HCT116 (cell line): Measurements from ENCODE around the gene MAP2K6. TPM values are rescaled to one million over a fixed set of nuclear protein-coding genes. Genes with fewer than 3 reads are reported as not detected.

Experiments used
- ATAC-seq: fragments of 200-7000 bp; cut with Tn5 transposase; 2 replicates; pipeline ENCODE4 v1.9.1; 2020; ENCODE audit warnings: mild to moderate bottlenecking, moderate library complexity
- BruUV-seq: library from RNA; stranded (reverse); fragments of 400-500 nt; replicated peaks from 2 replicates; lab custom pipeline; 2021; lab: Mats Ljungman, UMichigan
- CTCF ChIA-PET: fragments of 300-600 bp; sonication (Branson Sonifier 250); formaldehyde crosslinking; loops from one replicate; lab custom pipeline; 2021; ENCODE audit warnings: antibody characterized with exemption; lab: Charles Lee
- POLR2A ChIA-PET: fragments of 300-600, 350-600 bp; sonication (Branson Sonifier 250); formaldehyde crosslinking; loops from one replicate; lab custom pipeline; 2021; ENCODE audit warnings: antibody characterized with exemption; lab: Charles Lee
- RAD21 ChIA-PET, 2 experiments: fragments of 300-600 bp; sonication (Branson Sonifier 250); formaldehyde crosslinking; loops; one replicate each; lab custom pipeline; 2023; ENCODE audit warnings: low total read pairs in 2 of 2; ENCODE audit not compliant: uncharacterized antibody in 2 of 2, unreplicated experiment in 2 of 2, low non-redundant PET in 1 of 2; lab: Charles Lee
- DNase-seq: peaks from one replicate; pipeline ENCODE4 v3.0.0-alpha.2; 2010; ENCODE audit warnings: low read depth, low spot score
- H2AFZ ChIP-seq: fragments of 200-600 bp; shearing (Covaris generic), sonication (generic); 2 replicates; pipeline ENCODE4 v1.6.1; 2017; ENCODE audit warnings: low read depth, mixed run types, mixed read lengths, antibody characterized with exemption, low read length; ENCODE audit not compliant: poor library complexity, severe bottlenecking
- H3K27ac ChIP-seq: 2 replicates; pipeline ENCODE4 v1.5.1; 2012; ENCODE audit warnings: low read depth, low read length
- H3K27me3 ChIP-seq: fragments of 200-600 bp; sonication (generic); 2 replicates; pipeline ENCODE4 v1.6.1; 2016; ENCODE audit warnings: mixed run types, low read length, mixed read lengths; ENCODE audit not compliant: insufficient read depth
- H3K36me3 ChIP-seq, 2 experiments: fragments of 200-500 bp in 1 of 2; fragments of 200-600 bp in 1 of 2; sonication (Bioruptor generic) in 1 of 2; sonication (generic) in 1 of 2; 2 replicates each; pipeline versions ENCODE4 v1.5.1 to v1.6.1; 2014 to 2016; ENCODE audit warnings: low read length in 2 of 2, inconsistent platforms in 1 of 2, mixed read lengths in 1 of 2, mixed run types in 1 of 2; ENCODE audit not compliant: insufficient read depth in 2 of 2, control insufficient read depth in 1 of 2
- H3K4me1 ChIP-seq, 2 experiments: fragments of 200-600 bp in 1 of 2; sonication (generic) in 1 of 2; 2 replicates each; pipeline versions ENCODE4 v1.5.1 to v1.6.1; 2012 to 2017; ENCODE audit warnings: low read length in 2 of 2, inconsistent platforms in 1 of 2, mild to moderate bottlenecking in 1 of 2, mixed read lengths in 1 of 2, mixed run types in 1 of 2, moderate library complexity in 1 of 2; ENCODE audit not compliant: insufficient read depth in 2 of 2, control insufficient read depth in 1 of 2
- H3K4me2 ChIP-seq: fragments of 200-600 bp; sonication (generic); 2 replicates; pipeline ENCODE4 v1.6.1; 2017; ENCODE audit warnings: mixed run types, low read length, mixed read lengths
- H3K4me3 ChIP-seq, 2 experiments: fragments of 200-600 bp in 1 of 2; sonication (generic) in 1 of 2; replicated peaks in 1 of 2; 2 replicates each; pipeline ENCODE4 v1.5.1; 2011 to 2016; ENCODE audit warnings: low read length in 2 of 2, control low read depth in 1 of 2, low read depth in 1 of 2, mild to moderate bottlenecking in 1 of 2, mixed read lengths in 1 of 2, mixed run types in 1 of 2
- H3K79me2 ChIP-seq: fragments of 200-600 bp; sonication (generic); 2 replicates; pipeline ENCODE4 v1.6.1; 2017; ENCODE audit warnings: mild to moderate bottlenecking, mixed run types, low read length, moderate library complexity, mixed read lengths; ENCODE audit not compliant: insufficient read depth
- H3K9ac ChIP-seq: fragments of 200-600 bp; sonication (generic); 2 replicates; pipeline ENCODE4 v1.6.1; 2016; ENCODE audit warnings: low read length, mixed read lengths
- H3K9me2 ChIP-seq: fragments of 200-600 bp; sonication (generic), shearing (Covaris generic); 2 replicates; pipeline ENCODE4 v1.6.1; 2017; ENCODE audit warnings: mixed run types, mild to moderate bottlenecking, moderate library complexity; ENCODE audit not compliant: insufficient read depth
- H3K9me3 ChIP-seq, 2 experiments: fragments of 200-500 bp in 1 of 2; fragments of 200-600 bp in 1 of 2; sonication (Bioruptor generic) in 1 of 2; sonication (generic) in 1 of 2; 2 replicates each; pipeline ENCODE4 v1.6.1; 2014 to 2017; ENCODE audit warnings: low read length in 2 of 2, mixed read lengths in 2 of 2, inconsistent platforms in 1 of 2, low read depth in 1 of 2, mild to moderate bottlenecking in 1 of 2, mixed run types in 1 of 2, moderate library complexity in 1 of 2; ENCODE audit not compliant: control insufficient read depth in 1 of 2, insufficient read depth in 1 of 2
- H4K20me1 ChIP-seq: fragments of 200-600 bp; sonication (generic), shearing (Covaris generic); 2 replicates; pipeline ENCODE4 v1.6.1; 2017; ENCODE audit warnings: mixed run types, mild to moderate bottlenecking, moderate library complexity; ENCODE audit not compliant: insufficient read depth
- CBX3 ChIP-seq: IDR thresholded peaks from 2 replicates; pipeline ENCODE4 v1.6.1; 2012; ENCODE audit warnings: low read depth
- CEBPB ChIP-seq: IDR thresholded peaks from 2 replicates; pipeline ENCODE4 v1.6.1; 2012; ENCODE audit warnings: low read depth
- EGR1 ChIP-seq: IDR thresholded peaks from 2 replicates; pipeline ENCODE4 v1.6.1; 2012; ENCODE audit warnings: low read depth
- ELF1 ChIP-seq: IDR thresholded peaks from 2 replicates; pipeline ENCODE4 v1.6.1; 2012; ENCODE audit warnings: low read depth, borderline replicate concordance
- EZH2 ChIP-seq: fragments of 200-600 bp; sonication (generic); IDR thresholded peaks from 2 replicates; pipeline ENCODE4 v1.6.1; 2017; ENCODE audit warnings: antibody characterized with exemption, mixed run types
- EZH2phosphoT487 ChIP-seq: fragments of 200-600 bp; IDR thresholded peaks from 2 replicates; pipeline ENCODE4 v1.6.1; 2018; ENCODE audit warnings: antibody characterized with exemption, borderline replicate concordance
- FOSL1 ChIP-seq: IDR thresholded peaks from 2 replicates; pipeline ENCODE4 v1.6.1; 2012; ENCODE audit warnings: low read depth
- JUND ChIP-seq: IDR thresholded peaks from 2 replicates; pipeline ENCODE4 v1.6.1; 2012
- POLR2A ChIP-seq: IDR thresholded peaks from 2 replicates; pipeline ENCODE4 v1.7.0; 2011; ENCODE audit warnings: borderline replicate concordance; ENCODE audit not compliant: insufficient read depth, insufficient read length; ENCODE audit errors: extremely low read depth
- POLR2AphosphoS5 ChIP-seq: IDR thresholded peaks from 2 replicates; pipeline ENCODE4 v1.6.1; 2011; ENCODE audit warnings: mild to moderate bottlenecking, low read depth, low read length, moderate library complexity
- SIN3A ChIP-seq: IDR thresholded peaks from 2 replicates; pipeline ENCODE4 v1.6.1; 2012; ENCODE audit warnings: low read depth
- SRF ChIP-seq: IDR thresholded peaks from 2 replicates; pipeline ENCODE4 v1.6.1; 2012; ENCODE audit warnings: low read depth
- TCF7L2 ChIP-seq: IDR thresholded peaks from 2 replicates; pipeline ENCODE4 v1.7.0; 2011; ENCODE audit warnings: borderline replicate concordance, inconsistent platforms; ENCODE audit not compliant: insufficient read depth, insufficient read length; ENCODE audit errors: extremely low read depth
- ZNF274 ChIP-seq: fragments of 200-500 bp; sonication (Bioruptor generic); IDR thresholded peaks from 2 replicates; pipeline ENCODE4 v1.6.1; 2014; ENCODE audit warnings: mild to moderate bottlenecking, low read depth, low read length, inconsistent platforms
- intact Hi-C: fragments of 100-400 bp; cut with micrococcal nuclease; formaldehyde crosslinking; loops from 2 replicates; pipeline ENCODE4 v1.10.0; 2022
- total RNA-seq: library from RNA; stranded (reverse); gene quantifications from one replicate; pipeline ENCODE4 v1.2.1, GENCODE V29; 2021; ENCODE audit not compliant: unreplicated experiment
- TF ChIP-seq, protein P1 (sequence below), 3 experiments: fragments of 200-600 bp in 1 of 3; sonication (generic) in 1 of 3; IDR thresholded peaks in 2 of 3; conservative IDR thresholded peaks in 1 of 3; 2 replicates each; pipeline ENCODE4 v1.5.1; 2012 to 2017; ENCODE audit warnings: low read depth in 2 of 3, low read length in 2 of 3, antibody characterized with exemption in 1 of 3, borderline replicate concordance in 1 of 3, control low read depth in 1 of 3, mild to moderate bottlenecking in 1 of 3, mixed read lengths in 1 of 3, mixed run types in 1 of 3, moderate library complexity in 1 of 3; ENCODE audit not compliant: insufficient read depth in 1 of 3
- TF ChIP-seq, protein P2 (sequence below): IDR thresholded peaks from 2 replicates; pipeline ENCODE4 v1.6.1; 2012

MAP2K6 gene
- total RNA-seq, 1 experiment from 2014 or later = 0.22 TPM

DNA sequence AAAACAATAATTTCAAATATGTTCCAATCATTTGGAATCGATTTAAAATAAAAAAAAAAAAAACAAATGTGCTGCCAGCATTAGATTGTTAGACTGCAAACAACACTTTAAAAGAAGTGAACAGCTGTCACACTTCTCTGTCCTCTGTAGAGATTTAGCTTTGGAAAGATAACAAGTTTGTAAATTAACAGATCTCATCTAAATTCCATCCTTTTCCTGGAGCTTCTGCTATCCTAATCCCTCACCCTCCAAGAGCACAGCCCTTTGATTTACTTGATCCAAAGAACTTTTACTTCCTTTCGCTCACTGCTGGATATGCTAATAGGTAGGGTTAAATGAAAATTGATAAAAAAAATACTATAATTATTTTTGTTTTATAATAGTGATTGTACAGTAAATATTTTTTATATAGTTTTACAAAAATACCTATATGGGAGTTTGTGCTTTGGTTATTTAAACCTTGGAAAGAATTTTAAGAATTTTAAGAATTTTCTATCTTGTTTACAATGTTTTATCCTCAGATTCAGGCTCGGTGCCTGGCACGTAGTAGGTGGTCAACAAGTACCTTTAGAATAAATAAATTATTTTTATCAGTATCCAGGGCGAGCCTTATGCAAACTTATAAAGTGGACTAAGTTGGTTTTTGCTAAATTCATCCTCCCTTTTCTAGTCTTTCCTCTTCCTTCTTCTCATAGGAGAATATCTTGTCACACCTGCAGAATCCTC, 21.6 kb downstream of the MAP2K6 start:
- no peaks in the 10 kb centered on the region for H3K36me3 ChIP-seq
- ChIA-PET RAD21 (no interaction called here), POLR2A (no interaction called here), CTCF (no interaction called here)
- H3K79me2 ChIP-seq = no peaks in the 10 kb centered on the region
- no peaks in the 10 kb centered on the region for H3K9me3 ChIP-seq
- no peak overlapping the region for H3K9ac ChIP-seq
- H3K27ac ChIP-seq = no peak overlapping the region
- no peaks in the 10 kb centered on the region for H3K4me1 ChIP-seq
- ATAC-seq = no peak
- H3K4me3 ChIP-seq = no peak overlapping the region
- no TSS peak for BruUV-seq
- no peaks in the 10 kb centered on the region for H3K27me3 ChIP-seq
- intact Hi-C loops = no loop called here
- H2AFZ ChIP-seq = no peak overlapping the region
- TF ChIP-seq JUND = no peak
- TF ChIP-seq, protein P1, sequence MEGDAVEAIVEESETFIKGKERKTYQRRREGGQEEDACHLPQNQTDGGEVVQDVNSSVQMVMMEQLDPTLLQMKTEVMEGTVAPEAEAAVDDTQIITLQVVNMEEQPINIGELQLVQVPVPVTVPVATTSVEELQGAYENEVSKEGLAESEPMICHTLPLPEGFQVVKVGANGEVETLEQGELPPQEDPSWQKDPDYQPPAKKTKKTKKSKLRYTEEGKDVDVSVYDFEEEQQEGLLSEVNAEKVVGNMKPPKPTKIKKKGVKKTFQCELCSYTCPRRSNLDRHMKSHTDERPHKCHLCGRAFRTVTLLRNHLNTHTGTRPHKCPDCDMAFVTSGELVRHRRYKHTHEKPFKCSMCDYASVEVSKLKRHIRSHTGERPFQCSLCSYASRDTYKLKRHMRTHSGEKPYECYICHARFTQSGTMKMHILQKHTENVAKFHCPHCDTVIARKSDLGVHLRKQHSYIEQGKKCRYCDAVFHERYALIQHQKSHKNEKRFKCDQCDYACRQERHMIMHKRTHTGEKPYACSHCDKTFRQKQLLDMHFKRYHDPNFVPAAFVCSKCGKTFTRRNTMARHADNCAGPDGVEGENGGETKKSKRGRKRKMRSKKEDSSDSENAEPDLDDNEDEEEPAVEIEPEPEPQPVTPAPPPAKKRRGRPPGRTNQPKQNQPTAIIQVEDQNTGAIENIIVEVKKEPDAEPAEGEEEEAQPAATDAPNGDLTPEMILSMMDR (IDR thresholded peaks at IDR 0.05 in 2 of 3, conservative IDR thresholded peaks at IDR 0.05 in 1 of 3; ENCODE audit: borderline replicate concordance in 1 of 3, insufficient read depth in 1 of 3, low read depth in 2 of 3, low read length in 2 of 3) = no peak
- no peak for DNase-seq
- H4K20me1 ChIP-seq = no peaks in the 10 kb centered on the region
- H3K4me2 ChIP-seq = no peak overlapping the region
- H3K9me2 ChIP-seq = no peaks in the 10 kb centered on the region

DNA sequence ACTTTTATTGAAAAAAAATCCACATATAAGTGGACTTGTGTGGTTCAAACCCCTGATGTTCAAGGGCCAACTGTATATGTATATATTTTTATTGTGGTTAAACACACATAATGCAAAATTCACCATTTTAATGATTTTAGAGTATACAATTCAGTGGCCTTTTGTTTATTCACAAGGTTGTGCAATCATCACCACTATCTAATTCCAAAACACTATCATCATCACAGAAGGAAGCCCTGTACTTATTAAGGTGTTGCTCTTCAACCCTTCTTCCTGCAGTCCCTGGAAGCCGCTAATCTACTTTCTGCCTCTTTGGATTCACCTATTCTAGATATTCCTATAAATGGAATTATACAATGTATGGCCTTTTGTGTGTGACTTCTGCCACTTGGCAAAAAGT, 23.0 kb downstream of the MAP2K6 start:
- ChIA-PET RAD21 (no interaction called here), POLR2A (no interaction called here), CTCF (interaction anchor here (0.8 kb wide), 1 partner anchor 42 kb away, joined by 3 read pairs; no protein-coding TSS in a partner anchor)
- intact Hi-C loops = no loop called here
- Histone ChIP-seq H3K27ac (no peak overlapping the region), H3K9me3 (no peaks in the 10 kb centered on the region), H3K9me2 (no peaks in the 10 kb centered on the region), H3K4me2 (no peak overlapping the region), H3K4me3 (no peak overlapping the region), H3K36me3 (no peaks in the 10 kb centered on the region), H3K79me2 (no peaks in the 10 kb centered on the region), H3K9ac (no peak overlapping the region), H2AFZ (no peak overlapping the region), H3K27me3 (no peaks in the 10 kb centered on the region), H4K20me1 (no peaks in the 10 kb centered on the region), H3K4me1 (no peaks in the 10 kb centered on the region)
- no peak for DNase-seq
- ATAC-seq = no peak
- BruUV-seq = no TSS peak
- TF ChIP-seq POLR2A (no peak), JUND (no peak), ELF1 (no peak), EZH2 (no peak), CEBPB (no peak), ZNF274 (no peak), FOSL1 (no peak), CBX3 (no peak), EZH2phosphoT487 (no peak), TCF7L2 (no peak), SRF (no peak), SIN3A (no peak), POLR2AphosphoS5 (no peak), EGR1 (no peak)
- TF ChIP-seq, protein P2, sequence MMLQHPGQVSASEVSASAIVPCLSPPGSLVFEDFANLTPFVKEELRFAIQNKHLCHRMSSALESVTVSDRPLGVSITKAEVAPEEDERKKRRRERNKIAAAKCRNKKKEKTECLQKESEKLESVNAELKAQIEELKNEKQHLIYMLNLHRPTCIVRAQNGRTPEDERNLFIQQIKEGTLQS = no peak
- TF ChIP-seq, protein P1 (IDR thresholded peaks at IDR 0.05 in 2 of 3, conservative IDR thresholded peaks at IDR 0.05 in 1 of 3; ENCODE audit: borderline replicate concordance in 1 of 3, insufficient read depth in 1 of 3, low read depth in 2 of 3, low read length in 2 of 3) = no peak
